ENCODE data around the gene PECR. TPM values are rescaled to one million over a fixed set of nuclear protein-coding genes. Genes with fewer than 3 reads are reported as not detected.
A peak's percentile ranks its signal among the peaks of the same experiment; 100 is the strongest.
"Not testable (repeated sequence)": the region's sequence is repeated elsewhere in the genome, so short reads cannot be mapped to it uniquely, and the experiment has no call there.

The PECR gene
- total and polyA plus RNA-seq, 5 donors from 2014 or later, result 28.0 to 73.8 (median 47.6) TPM

GRCh38 chr2:216084547-216084946 is 2.9 kb upstream of the PECR start:
- Histone ChIP-seq H3K27me3 (ENCODE audit: control insufficient read depth, insufficient read depth, low read length) (no peaks in the 10 kb centered on the region), H3K4me1 (ENCODE audit: control insufficient read depth, insufficient read depth, low read length, poor library complexity, severe bottlenecking) (peaks cover 56% of the 10 kb centered on the region), H3K9me3 (ENCODE audit: control insufficient read depth in 2 of 2, low read length in 2 of 2) (no peaks in the 10 kb centered on the region), H3K36me3 (ENCODE audit: control insufficient read depth, insufficient read depth, low read length) (no peaks in the 10 kb centered on the region), H3K27ac (ENCODE audit: insufficient read depth, low read length, poor library complexity, severe bottlenecking) (peak overlapping the region; percentile 82), H3K4me3 (ENCODE audit: low read depth, low read length) (peak overlapping the region; percentile 94)
- Mint-ChIP-seq H3K36me3 (peaks cover 9% of the 10 kb centered on the region), H3K9me3 (no peaks in the 10 kb centered on the region), H3K4me3 (peak overlapping the region; percentile 86 to 100 (median 98)), H3K27me3 (no peaks in the 10 kb centered on the region), H3K4me1 (peaks cover 38 to 77% (median 61%) of the 10 kb centered on the region in 4 donors), H3K27ac (peak overlapping the region; percentile 89 to 98 (median 90))
- peak in 2 of 3 donors; percentile 51 to 89 for DNase-seq
- peak; percentile 36 to 53 for ATAC-seq (ENCODE audit: low read depth in 2 of 2)

DNA sequence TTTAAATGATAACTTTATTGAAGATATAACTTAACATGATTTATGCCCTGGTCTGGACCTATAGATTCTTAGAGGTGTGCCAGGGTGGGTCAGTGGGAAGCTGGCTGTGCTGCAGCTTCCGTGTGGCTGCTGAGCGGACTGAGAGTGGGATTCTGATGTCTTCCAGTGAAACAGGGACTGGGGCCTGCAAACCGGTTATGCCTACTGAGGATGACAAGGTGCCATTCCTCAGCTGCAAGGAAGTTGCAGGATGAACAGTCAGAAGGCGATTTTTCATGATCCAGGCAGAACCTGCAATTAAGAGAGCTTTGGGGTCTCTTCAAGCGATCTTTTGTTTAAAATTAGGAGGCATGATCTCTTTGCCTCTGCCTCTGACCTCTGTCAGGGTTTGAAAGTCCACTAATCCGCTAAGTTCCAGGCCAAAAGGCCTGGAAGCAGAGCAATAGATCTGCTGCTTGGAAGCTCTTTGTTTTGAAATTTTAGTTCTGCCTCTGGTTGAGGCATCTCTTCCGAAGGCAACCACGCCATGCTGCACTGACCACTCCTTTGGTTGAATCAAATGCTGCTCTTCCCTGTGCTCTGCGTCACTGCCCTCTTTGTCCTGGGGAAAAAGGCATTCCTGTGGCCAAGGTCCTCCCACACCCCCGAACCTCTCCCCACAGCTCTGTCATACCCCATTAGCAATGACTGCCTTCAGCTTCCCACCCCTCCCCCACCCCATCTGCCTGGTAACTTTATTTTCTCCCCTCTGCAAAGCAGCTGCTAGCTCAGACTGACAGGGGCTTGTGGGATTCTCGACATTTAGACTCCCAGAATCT is 2.1 kb upstream of the PECR start:
- Mint-ChIP-seq H3K9me3 (no peaks in the 10 kb centered on the region), H3K27ac (peak overlapping the region; percentile 89 to 99 (median 90)), H3K27me3 (no peaks in the 10 kb centered on the region), H3K4me1 (peaks cover 34 to 79% (median 60%) of the 10 kb centered on the region in 4 donors), H3K4me3 (peak overlapping the region; percentile 86 to 100 (median 98)), H3K36me3 (peaks cover 5% of the 10 kb centered on the region)
- peaks cover 61% of the 10 kb centered on the region for H3K4me1 ChIP-seq (ENCODE audit: control insufficient read depth, insufficient read depth, low read length, poor library complexity, severe bottlenecking)
- no peaks in the 10 kb centered on the region for H3K36me3 ChIP-seq (ENCODE audit: control insufficient read depth, insufficient read depth, low read length)
- H3K9me3 ChIP-seq (ENCODE audit: control insufficient read depth in 2 of 2, low read length in 2 of 2), result no peaks in the 10 kb centered on the region
- DNase-seq (no peak), ATAC-seq (ENCODE audit: low read depth in 2 of 2) (no peak)
- peak overlapping the region; percentile 82 for H3K27ac ChIP-seq (ENCODE audit: insufficient read depth, low read length, poor library complexity, severe bottlenecking)
- peak overlapping the region; percentile 94 for H3K4me3 ChIP-seq (ENCODE audit: low read depth, low read length)
- no peaks in the 10 kb centered on the region for H3K27me3 ChIP-seq (ENCODE audit: control insufficient read depth, insufficient read depth, low read length)

GRCh38 chr2:216082805-216083204 is 1.2 kb upstream of the PECR start:
- Mint-ChIP-seq H3K4me3 (peak overlapping the region; percentile 86 to 100 (median 98)), H3K36me3 (peaks cover 5% of the 10 kb centered on the region), H3K4me1 (peaks cover 33 to 85% (median 59%) of the 10 kb centered on the region in 4 donors), H3K9me3 (no peaks in the 10 kb centered on the region), H3K27ac (peak overlapping the region; percentile 89 to 99 (median 90)), H3K27me3 (no peaks in the 10 kb centered on the region)
- DNase-seq (peak in 2 of 3 donors; percentile 8 to 45), ATAC-seq (ENCODE audit: low read depth in 2 of 2) (no peak)
- no peaks in the 10 kb centered on the region for H3K36me3 ChIP-seq (ENCODE audit: control insufficient read depth, insufficient read depth, low read length)
- peak overlapping the region; percentile 82 for H3K27ac ChIP-seq (ENCODE audit: insufficient read depth, low read length, poor library complexity, severe bottlenecking)
- H3K4me3 ChIP-seq (ENCODE audit: low read depth, low read length), result peak overlapping the region; percentile 94
- no peaks in the 10 kb centered on the region for H3K27me3 ChIP-seq (ENCODE audit: control insufficient read depth, insufficient read depth, low read length)
- peaks cover 61% of the 10 kb centered on the region for H3K4me1 ChIP-seq (ENCODE audit: control insufficient read depth, insufficient read depth, low read length, poor library complexity, severe bottlenecking)
- no peaks in the 10 kb centered on the region for H3K9me3 ChIP-seq (ENCODE audit: control insufficient read depth in 2 of 2, low read length in 2 of 2)

GRCh38 chr2:216082117-216082711 is 605 bp upstream of the PECR start:
- Histone ChIP-seq H3K9me3 (ENCODE audit: control insufficient read depth in 2 of 2, low read length in 2 of 2) (no peaks in the 10 kb centered on the region), H3K27ac (ENCODE audit: insufficient read depth, low read length, poor library complexity, severe bottlenecking) (peak overlapping the region; percentile 82), H3K36me3 (ENCODE audit: control insufficient read depth, insufficient read depth, low read length) (no peaks in the 10 kb centered on the region), H3K4me3 (ENCODE audit: low read depth, low read length) (peak overlapping the region; percentile 94), H3K4me1 (ENCODE audit: control insufficient read depth, insufficient read depth, low read length, poor library complexity, severe bottlenecking) (peaks cover 61% of the 10 kb centered on the region), H3K27me3 (ENCODE audit: control insufficient read depth, insufficient read depth, low read length) (no peaks in the 10 kb centered on the region)
- no peaks in the 10 kb centered on the region for H3K27me3 Mint-ChIP-seq
- H3K4me1 Mint-ChIP-seq, result peaks cover 30 to 82% (median 55%) of the 10 kb centered on the region in 4 donors
- H3K9me3 Mint-ChIP-seq, result no peaks in the 10 kb centered on the region
- peak overlapping the region; percentile 86 to 100 (median 98) for H3K4me3 Mint-ChIP-seq
- H3K27ac Mint-ChIP-seq, result peak overlapping the region; percentile 89 to 99 (median 90)
- peak in 1 of 3 donors; percentile 23 for DNase-seq
- peak; percentile 3 for ATAC-seq (ENCODE audit: low read depth in 2 of 2)
- H3K36me3 Mint-ChIP-seq, result peaks cover 5% of the 10 kb centered on the region

DNA sequence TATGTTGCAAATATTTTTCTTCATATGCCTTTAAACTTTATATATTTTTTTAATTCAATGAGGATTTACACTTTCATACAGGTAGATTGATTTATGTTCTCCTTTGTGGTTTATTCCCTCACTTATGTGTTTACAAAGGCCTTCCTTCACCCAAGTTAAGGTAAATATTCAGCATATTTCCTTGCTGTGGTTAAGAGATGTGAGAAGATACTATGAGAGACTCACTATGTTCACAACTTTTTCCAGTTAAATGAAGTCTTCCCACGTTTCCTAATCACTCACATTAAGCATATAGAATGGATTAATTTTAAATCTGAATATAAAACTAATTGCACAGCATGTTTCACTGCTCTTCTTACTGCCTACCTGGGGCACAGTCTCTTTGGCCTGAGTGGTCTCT is 597 bp downstream of the PECR start:
- Mint-ChIP-seq H3K27me3 (no peaks in the 10 kb centered on the region), H3K4me1 (peaks cover 22 to 75% (median 47%) of the 10 kb centered on the region in 4 donors), H3K4me3 (peak overlapping the region; percentile 86 to 100 (median 98)), H3K36me3 (no peaks in the 10 kb centered on the region), H3K9me3 (no peaks in the 10 kb centered on the region), H3K27ac (peak overlapping the region; percentile 89 to 99 (median 90))
- peak overlapping the region; percentile 82 for H3K27ac ChIP-seq (ENCODE audit: insufficient read depth, low read length, poor library complexity, severe bottlenecking)
- no peaks in the 10 kb centered on the region for H3K27me3 ChIP-seq (ENCODE audit: control insufficient read depth, insufficient read depth, low read length)
- no peaks in the 10 kb centered on the region for H3K36me3 ChIP-seq (ENCODE audit: control insufficient read depth, insufficient read depth, low read length)
- DNase-seq, result no peak
- no peaks in the 10 kb centered on the region for H3K9me3 ChIP-seq (ENCODE audit: control insufficient read depth in 2 of 2, low read length in 2 of 2)
- H3K4me1 ChIP-seq (ENCODE audit: control insufficient read depth, insufficient read depth, low read length, poor library complexity, severe bottlenecking), result peaks cover 57% of the 10 kb centered on the region
- peak overlapping the region; percentile 88 for H3K4me3 ChIP-seq (ENCODE audit: low read depth, low read length)
- ATAC-seq (ENCODE audit: low read depth in 2 of 2), result no peak

GRCh38 chr2:216080048-216080447 is 1.6 kb downstream of the PECR start:
- H3K27ac Mint-ChIP-seq, result peak overlapping the region in 2 of 3 donors; percentile 49 to 90
- not testable (repeated sequence) for ATAC-seq (ENCODE audit: low read depth in 2 of 2); H3K36me3 ChIP-seq (ENCODE audit: control insufficient read depth, insufficient read depth, low read length); H3K9me3 Mint-ChIP-seq; H3K36me3 Mint-ChIP-seq; H3K27me3 Mint-ChIP-seq; H3K27me3 ChIP-seq (ENCODE audit: control insufficient read depth, insufficient read depth, low read length); DNase-seq; H3K9me3 ChIP-seq (ENCODE audit: control insufficient read depth in 2 of 2, low read length in 2 of 2)
- peak overlapping the region; percentile 10 to 98 (median 92) for H3K4me3 Mint-ChIP-seq
- peaks cover 57% of the 10 kb centered on the region for H3K4me1 ChIP-seq (ENCODE audit: control insufficient read depth, insufficient read depth, low read length, poor library complexity, severe bottlenecking)
- H3K4me1 Mint-ChIP-seq, result peaks cover 22 to 74% (median 52%) of the 10 kb centered on the region in 4 donors
- peak overlapping the region; percentile 88 for H3K4me3 ChIP-seq (ENCODE audit: low read depth, low read length)
- H3K27ac ChIP-seq (ENCODE audit: insufficient read depth, low read length, poor library complexity, severe bottlenecking), result peak overlapping the region; percentile 82

- peaks cover 25 to 75% (median 52%) of the 10 kb centered on the region in 4 donors for H3K4me1 Mint-ChIP-seq
- ATAC-seq (ENCODE audit: low read depth in 2 of 2) (no peak), DNase-seq (no peak)
- H3K36me3 ChIP-seq (ENCODE audit: control insufficient read depth, insufficient read depth, low read length), result peaks cover 8% of the 10 kb centered on the region
- H3K27ac ChIP-seq (ENCODE audit: insufficient read depth, low read length, poor library complexity, severe bottlenecking), result no peak overlapping the region
- peaks cover 55% of the 10 kb centered on the region for H3K4me1 ChIP-seq (ENCODE audit: control insufficient read depth, insufficient read depth, low read length, poor library complexity, severe bottlenecking)
- peak overlapping the region; percentile 52 for H3K4me3 ChIP-seq (ENCODE audit: low read depth, low read length)
- no peaks in the 10 kb centered on the region for H3K9me3 Mint-ChIP-seq
- H3K36me3 Mint-ChIP-seq, result no peaks in the 10 kb centered on the region
- no peaks in the 10 kb centered on the region for H3K9me3 ChIP-seq (ENCODE audit: control insufficient read depth in 2 of 2, low read length in 2 of 2)
- no peaks in the 10 kb centered on the region for H3K27me3 ChIP-seq (ENCODE audit: control insufficient read depth, insufficient read depth, low read length)
- H3K27ac Mint-ChIP-seq, result no peak overlapping the region
- H3K4me3 Mint-ChIP-seq, result peak overlapping the region; percentile 39 to 80 (median 66)
- H3K27me3 Mint-ChIP-seq, result no peaks in the 10 kb centered on the region
Measured at GRCh38 chr2:216078776-216079175, 2.8 kb downstream of the PECR start.
